GM12801 (cell line): ENCODE data around the gene SLC45A1.

ENCODE experiments used
- TF ChIP-seq, protein P1 (sequence below): IDR thresholded peaks from one replicate; pipeline ENCODE4 v1.5.1; 2011; ENCODE audit warnings: control low read depth; ENCODE audit not compliant: insufficient read length; ENCODE audit errors: extremely low read depth

Gene SLC45A1

DNA sequence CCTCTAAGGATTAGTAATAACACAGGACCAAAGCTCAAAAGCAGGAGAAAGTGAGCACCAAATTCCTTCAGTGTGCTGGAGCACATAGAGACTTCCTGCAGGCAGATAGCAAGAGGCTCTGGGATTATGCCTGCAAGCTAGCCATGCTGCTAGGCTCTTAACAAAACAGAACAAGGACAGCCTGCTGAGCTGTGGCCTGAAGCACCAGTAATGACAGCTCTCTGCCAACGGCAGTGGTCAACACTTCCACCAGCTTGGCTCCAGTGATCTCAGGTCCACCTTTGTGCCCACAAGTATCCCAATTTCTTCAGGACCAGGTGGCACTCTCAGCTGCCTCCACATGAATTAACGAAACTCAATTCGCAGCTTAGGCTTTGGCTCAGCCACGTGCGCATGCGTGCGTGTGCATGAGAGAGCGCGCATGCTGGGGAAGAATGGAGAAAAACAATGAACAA, 64.2 kb downstream of the SLC45A1 start:
- TF ChIP-seq, protein P1, sequence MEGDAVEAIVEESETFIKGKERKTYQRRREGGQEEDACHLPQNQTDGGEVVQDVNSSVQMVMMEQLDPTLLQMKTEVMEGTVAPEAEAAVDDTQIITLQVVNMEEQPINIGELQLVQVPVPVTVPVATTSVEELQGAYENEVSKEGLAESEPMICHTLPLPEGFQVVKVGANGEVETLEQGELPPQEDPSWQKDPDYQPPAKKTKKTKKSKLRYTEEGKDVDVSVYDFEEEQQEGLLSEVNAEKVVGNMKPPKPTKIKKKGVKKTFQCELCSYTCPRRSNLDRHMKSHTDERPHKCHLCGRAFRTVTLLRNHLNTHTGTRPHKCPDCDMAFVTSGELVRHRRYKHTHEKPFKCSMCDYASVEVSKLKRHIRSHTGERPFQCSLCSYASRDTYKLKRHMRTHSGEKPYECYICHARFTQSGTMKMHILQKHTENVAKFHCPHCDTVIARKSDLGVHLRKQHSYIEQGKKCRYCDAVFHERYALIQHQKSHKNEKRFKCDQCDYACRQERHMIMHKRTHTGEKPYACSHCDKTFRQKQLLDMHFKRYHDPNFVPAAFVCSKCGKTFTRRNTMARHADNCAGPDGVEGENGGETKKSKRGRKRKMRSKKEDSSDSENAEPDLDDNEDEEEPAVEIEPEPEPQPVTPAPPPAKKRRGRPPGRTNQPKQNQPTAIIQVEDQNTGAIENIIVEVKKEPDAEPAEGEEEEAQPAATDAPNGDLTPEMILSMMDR: no peak

DNA sequence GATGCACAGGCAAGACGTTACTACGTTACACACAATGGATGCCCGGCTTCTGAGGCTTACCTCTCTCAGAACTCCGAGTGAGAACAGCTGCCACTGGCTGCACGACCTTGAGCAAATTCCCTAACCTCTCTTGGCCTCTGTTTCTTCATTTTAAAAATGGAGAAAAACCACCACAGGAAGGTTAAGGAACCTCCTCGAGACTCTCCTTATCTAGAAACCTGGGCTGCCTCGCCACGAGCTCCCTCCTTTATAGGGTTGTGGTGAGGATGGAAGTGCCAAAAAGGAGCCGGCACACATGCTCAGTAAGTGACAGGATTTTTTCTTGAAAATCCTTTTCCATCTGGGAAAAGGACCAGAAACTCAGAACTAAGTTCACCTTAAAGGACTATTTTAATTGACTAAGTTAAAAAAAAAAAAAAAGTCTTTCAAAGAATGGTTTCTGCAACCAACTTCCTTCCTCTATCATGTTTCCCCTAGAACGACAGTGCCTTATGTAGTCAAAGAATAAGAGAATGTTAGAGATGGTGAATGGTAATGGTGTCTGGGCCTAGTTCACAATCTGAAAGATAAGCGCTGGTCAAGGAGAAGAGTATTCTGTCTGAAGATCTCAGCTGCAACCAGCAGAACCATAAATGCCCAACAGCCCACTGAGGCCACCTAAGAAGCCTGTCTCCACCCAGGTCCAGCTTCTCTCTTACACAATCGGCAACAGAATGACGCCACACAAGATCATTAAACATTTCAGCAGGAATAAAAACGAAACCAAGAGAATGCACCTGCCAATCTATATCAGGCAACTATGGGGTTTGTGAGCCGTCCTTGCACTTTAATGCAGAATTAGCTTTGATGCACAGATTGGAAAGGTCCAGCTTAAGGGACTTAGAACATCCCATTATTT, 64.9 kb downstream of the SLC45A1 start:
- TF ChIP-seq, protein P1: no peak

DNA sequence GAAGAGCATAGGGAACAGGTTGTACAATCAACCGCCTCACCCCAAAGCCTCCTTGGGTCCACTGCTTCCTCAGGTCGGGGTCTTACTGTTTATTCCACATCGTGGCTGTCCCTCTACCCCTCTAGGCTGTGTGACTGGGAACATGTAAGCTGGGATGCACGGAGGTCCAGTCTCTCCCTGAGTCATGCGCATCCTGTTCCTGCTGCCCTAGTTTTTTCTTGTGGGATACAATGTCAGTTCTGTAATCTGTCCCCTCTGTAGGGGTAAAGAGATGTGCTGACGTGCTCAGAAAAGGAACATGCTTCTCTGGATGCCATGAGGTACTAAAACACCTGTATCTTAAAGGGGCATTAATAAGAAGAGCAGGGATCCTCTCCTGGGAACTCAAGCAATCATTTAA, 66.2 kb downstream of the SLC45A1 start:
- TF ChIP-seq, protein P1: no peak

DNA sequence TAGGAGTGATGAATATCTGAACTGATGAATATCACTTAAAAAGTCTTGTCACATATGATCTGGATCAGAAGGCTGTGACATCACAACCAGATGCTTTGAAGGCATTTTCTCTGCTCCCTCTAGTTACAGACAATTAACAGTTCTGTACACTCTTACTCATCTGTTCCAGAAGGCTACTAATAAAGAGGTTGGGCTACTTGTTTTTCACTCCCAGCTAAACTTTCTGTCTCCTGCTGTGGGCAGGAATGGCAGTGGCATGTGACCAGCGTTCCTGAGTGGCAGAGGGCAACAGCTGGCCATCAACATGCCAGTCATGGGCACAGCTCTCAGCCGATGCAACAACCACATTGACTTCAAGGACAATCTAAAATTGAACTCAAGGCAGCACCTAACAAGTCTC, 66.7 kb downstream of the SLC45A1 start:
- TF ChIP-seq, protein P1: no peak

DNA sequence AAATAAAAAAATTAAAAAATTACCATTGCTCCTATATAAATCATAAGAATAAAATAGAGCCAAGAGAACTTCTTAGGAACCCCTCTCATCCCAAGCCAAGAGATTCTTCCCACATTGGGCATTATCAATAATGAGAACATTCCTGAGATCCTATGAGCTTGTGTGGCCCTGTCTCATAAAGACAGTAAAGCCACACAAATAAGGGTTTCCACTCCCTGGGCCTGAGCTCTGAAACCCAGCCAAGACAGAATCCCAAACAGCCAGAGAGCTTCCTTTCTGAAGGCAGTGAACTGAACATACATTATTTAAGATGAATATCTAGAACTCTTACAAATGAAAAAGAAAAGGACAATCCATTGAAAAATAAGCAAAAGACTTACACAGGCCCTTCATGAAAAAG, 68.3 kb downstream of the SLC45A1 start:
- TF ChIP-seq, protein P1: no peak

DNA sequence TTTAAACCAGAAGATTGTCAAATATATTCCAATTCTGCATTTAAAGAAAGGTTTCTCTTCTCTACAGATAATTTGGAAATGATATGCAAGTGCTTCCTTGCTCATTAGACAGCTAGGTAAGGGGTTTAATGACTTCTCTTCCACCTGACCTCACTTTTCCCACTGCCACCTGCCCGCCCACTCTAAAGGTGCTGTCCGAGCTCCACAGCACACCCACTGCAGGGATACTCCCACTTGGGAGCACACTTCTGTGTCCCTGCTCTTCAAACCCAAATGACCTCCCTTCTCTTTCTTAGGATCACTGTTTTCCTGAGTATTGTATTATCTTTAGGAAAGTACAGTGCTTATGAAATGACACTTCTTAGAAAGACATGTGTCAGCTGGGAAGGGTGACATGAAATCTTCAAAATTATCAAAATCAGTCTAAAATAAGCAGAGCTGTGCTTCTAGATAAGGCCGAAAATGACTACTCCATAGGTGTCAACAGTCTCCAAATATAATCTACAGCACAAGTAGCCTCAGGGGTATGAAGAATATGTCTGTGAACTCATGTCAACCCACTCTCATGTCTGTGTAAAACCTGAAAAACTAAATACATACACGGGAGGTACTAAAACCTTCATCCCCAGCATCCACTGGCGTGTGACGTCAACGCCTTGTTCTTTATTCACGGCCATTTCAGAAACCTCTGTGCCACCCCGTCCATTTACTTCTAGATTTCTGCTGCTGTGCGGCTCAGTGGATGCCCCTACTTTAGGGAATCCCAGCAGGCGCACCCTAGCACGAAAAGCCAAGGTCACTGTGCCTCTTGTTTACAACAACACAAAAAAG, 71.0 kb downstream of the SLC45A1 start:
- TF ChIP-seq, protein P1: no peak

DNA sequence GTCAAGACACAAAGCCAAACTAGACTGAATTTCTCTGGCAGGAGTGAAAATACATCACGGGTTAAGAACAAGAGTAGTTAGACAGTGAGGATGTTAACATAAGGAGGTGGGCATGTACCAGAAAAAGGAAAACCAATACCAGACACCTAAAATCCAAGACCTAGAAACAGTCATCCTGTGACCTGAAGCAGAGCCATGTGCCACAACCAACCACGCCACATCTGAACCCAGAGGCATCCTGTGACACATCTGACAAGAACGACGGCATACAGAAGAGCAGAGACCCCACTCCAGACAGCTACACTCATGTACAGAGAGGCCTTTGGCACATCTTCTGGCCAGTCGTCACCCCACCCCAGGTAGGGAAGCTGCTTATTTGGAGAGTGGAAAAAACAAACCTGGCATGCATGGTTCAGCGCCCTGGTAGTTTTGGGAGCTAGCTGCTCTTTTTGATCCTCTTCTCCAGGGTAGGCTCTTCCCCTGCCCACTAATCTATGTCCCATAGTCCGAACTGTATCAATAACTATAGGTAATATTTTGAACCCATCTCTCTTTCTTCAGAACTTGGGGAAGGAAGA, 72.1 kb downstream of the SLC45A1 start:
- TF ChIP-seq, protein P1: no peak
